GM23338 (cell line): ENCODE measurements around the gene CPXM2.

Source experiments
- EZH2 ChIP-seq: fragments of 200-600 bp; sonication (generic); IDR thresholded peaks from one replicate; pipeline ENCODE4 v1.8.0; 2017; ENCODE audit warnings: antibody characterized with exemption, mild to moderate bottlenecking, low read depth; ENCODE audit not compliant: unreplicated experiment
- JUNB ChIP-seq: IDR thresholded peaks from one replicate; pipeline ENCODE4 v1.6.1; 2016; ENCODE audit warnings: antibody characterized with exemption; ENCODE audit not compliant: unreplicated experiment
- POLR2AphosphoS5 ChIP-seq: IDR thresholded peaks from 2 replicates; pipeline ENCODE4 v1.6.1; 2016; ENCODE audit warnings: antibody characterized with exemption, low read depth
- TF ChIP-seq, protein P1 (sequence below), 2 experiments: fragments of 200-600 bp in 1 of 2; sonication (generic) in 1 of 2; conservative IDR thresholded peaks; 2 replicates each; pipeline versions ENCODE4 v1.5.1 to v1.6.1; 2016 to 2017; ENCODE audit warnings: antibody characterized with exemption in 2 of 2, low read depth in 2 of 2, mild to moderate bottlenecking in 2 of 2, moderate library complexity in 1 of 2

DNA sequence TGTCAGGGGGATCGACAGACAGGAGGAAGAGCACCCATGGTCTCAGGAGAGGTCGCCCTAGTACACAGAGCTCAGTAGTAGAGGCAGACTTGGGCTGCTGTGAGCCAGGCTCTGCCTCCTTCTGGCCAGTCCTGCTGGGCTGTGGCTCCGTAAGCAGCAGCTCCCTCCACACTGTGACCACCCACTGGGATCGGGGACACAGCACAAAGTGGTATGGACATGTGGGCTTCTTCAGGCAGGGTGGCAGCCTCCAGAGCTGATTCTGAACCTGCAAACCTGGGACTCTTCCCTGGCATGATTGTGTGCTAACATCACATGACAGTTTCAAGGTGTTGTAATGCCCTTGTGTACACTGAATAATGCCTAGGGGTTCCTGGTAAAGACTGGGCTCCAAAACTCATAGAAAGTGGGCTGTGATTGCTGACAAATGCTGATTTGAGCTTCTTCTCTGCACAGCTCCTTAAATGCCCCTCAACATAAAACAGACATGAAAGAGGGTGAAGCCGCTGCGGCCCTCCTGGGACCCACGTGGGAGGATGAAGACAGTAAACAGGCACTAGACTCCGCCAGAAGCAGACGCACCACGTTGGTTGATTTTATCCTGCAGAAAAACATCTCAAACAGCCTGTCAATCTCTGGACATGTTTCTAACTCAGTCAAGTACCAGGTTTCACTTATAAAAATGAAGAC, 148.7 kb downstream of the CPXM2 start:
- TF ChIP-seq, protein P1, sequence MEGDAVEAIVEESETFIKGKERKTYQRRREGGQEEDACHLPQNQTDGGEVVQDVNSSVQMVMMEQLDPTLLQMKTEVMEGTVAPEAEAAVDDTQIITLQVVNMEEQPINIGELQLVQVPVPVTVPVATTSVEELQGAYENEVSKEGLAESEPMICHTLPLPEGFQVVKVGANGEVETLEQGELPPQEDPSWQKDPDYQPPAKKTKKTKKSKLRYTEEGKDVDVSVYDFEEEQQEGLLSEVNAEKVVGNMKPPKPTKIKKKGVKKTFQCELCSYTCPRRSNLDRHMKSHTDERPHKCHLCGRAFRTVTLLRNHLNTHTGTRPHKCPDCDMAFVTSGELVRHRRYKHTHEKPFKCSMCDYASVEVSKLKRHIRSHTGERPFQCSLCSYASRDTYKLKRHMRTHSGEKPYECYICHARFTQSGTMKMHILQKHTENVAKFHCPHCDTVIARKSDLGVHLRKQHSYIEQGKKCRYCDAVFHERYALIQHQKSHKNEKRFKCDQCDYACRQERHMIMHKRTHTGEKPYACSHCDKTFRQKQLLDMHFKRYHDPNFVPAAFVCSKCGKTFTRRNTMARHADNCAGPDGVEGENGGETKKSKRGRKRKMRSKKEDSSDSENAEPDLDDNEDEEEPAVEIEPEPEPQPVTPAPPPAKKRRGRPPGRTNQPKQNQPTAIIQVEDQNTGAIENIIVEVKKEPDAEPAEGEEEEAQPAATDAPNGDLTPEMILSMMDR (conservative IDR thresholded peaks at IDR 0.05; ENCODE audit: low read depth in 2 of 2) = peak in 1 of 2 experiments; percentile 43; a peak in 2 of 4 replicates
- TF ChIP-seq JUNB (no peak), EZH2 (no peak), POLR2AphosphoS5 (no peak)
